ENCODE data around the gene BMP8A. TPM values are rescaled to one million over a fixed set of nuclear protein-coding genes. Genes with fewer than 3 reads are reported as not detected.

BMP8A gene
- polyA plus RNA-seq, 3 donors: not detected

- Histone ChIP-seq H3K4me2 (replicated peaks; ENCODE audit: extremely low read depth, low read length, poor library complexity, severe bottlenecking) (no peak overlapping the region), H3K27me3 (ENCODE audit: control insufficient read depth in 2 of 2, insufficient read depth in 2 of 2, low read length in 2 of 2) (no peaks in the 10 kb centered on the region), H3K27ac (ENCODE audit: low read depth in 1 of 2, low read length in 2 of 2) (no peak overlapping the region), H3K79me2 (ENCODE audit: insufficient read depth, low read length) (no peaks in the 10 kb centered on the region), H3K9me3 (replicated peaks in 1 of 2; ENCODE audit: control insufficient read depth in 1 of 2, insufficient read depth in 1 of 2, low read length in 2 of 2) (no peaks in the 10 kb centered on the region), H3K4me1 (ENCODE audit: control insufficient read depth in 1 of 2, insufficient read depth in 2 of 2, low read length in 2 of 2) (no peaks in the 10 kb centered on the region), H3K9ac (ENCODE audit: insufficient read depth, low read length, poor library complexity, severe bottlenecking) (no peak overlapping the region), H3K4me3 (replicated peaks in 1 of 3; ENCODE audit: low read depth in 2 of 3, low read length in 3 of 3) (no peak overlapping the region), H4K20me1 (ENCODE audit: insufficient read depth, low read length) (peaks cover 31% of the 10 kb centered on the region), H2AFZ (ENCODE audit: insufficient read depth, low read depth, low read length, poor library complexity, severe bottlenecking) (no peak overlapping the region), H3K36me3 (replicated peaks in 1 of 2; ENCODE audit: control insufficient read depth in 1 of 2, insufficient read depth in 2 of 2, low read length in 2 of 2) (peaks cover 91 to 100% of the 10 kb centered on the region in 2 donors)
- no peaks in the 10 kb centered on the region for H3K27me3 Mint-ChIP-seq (ENCODE audit: low read depth in 3 of 3)
- WGBS (ENCODE audit: insufficient coverage): 100% methylated on average over 5 of the region's 7 CpGs
- H3K27ac Mint-ChIP-seq: peak overlapping the region in 2 of 7 donors; percentile 10 to 63
- H3K36me3 Mint-ChIP-seq: peaks cover 94 to 100% of the 10 kb centered on the region in 2 donors
- no peaks in the 10 kb centered on the region for H3K9me3 Mint-ChIP-seq
- no peak overlapping the region for H3K4me3 Mint-ChIP-seq
- DNase-seq: no peak
- TF ChIP-seq, protein P1, sequence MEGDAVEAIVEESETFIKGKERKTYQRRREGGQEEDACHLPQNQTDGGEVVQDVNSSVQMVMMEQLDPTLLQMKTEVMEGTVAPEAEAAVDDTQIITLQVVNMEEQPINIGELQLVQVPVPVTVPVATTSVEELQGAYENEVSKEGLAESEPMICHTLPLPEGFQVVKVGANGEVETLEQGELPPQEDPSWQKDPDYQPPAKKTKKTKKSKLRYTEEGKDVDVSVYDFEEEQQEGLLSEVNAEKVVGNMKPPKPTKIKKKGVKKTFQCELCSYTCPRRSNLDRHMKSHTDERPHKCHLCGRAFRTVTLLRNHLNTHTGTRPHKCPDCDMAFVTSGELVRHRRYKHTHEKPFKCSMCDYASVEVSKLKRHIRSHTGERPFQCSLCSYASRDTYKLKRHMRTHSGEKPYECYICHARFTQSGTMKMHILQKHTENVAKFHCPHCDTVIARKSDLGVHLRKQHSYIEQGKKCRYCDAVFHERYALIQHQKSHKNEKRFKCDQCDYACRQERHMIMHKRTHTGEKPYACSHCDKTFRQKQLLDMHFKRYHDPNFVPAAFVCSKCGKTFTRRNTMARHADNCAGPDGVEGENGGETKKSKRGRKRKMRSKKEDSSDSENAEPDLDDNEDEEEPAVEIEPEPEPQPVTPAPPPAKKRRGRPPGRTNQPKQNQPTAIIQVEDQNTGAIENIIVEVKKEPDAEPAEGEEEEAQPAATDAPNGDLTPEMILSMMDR (IDR thresholded peaks at IDR 0.05): no peak
- no peaks in the 10 kb centered on the region for H3K4me1 Mint-ChIP-seq
- intact Hi-C loops (cut with micrococcal nuclease): no loop called here
Observed at GRCh38 chr1:39564340-39564739, 72.9 kb downstream of the BMP8A start.

GRCh38 chr1:39564941-39565340 lies 73.5 kb downstream of the BMP8A start:
- intact Hi-C loops (cut with micrococcal nuclease): no loop called here
- WGBS (ENCODE audit: insufficient coverage): 81% methylated on average over 4 of the region's 6 CpGs
- Histone ChIP-seq H3K4me3 (replicated peaks in 1 of 3; ENCODE audit: low read depth in 2 of 3, low read length in 3 of 3) (no peak overlapping the region), H2AFZ (ENCODE audit: insufficient read depth, low read depth, low read length, poor library complexity, severe bottlenecking) (no peak overlapping the region), H3K27ac (ENCODE audit: low read depth in 1 of 2, low read length in 2 of 2) (no peak overlapping the region), H3K4me1 (ENCODE audit: control insufficient read depth in 1 of 2, insufficient read depth in 2 of 2, low read length in 2 of 2) (no peaks in the 10 kb centered on the region), H4K20me1 (ENCODE audit: insufficient read depth, low read length) (peaks cover 37% of the 10 kb centered on the region), H3K9ac (ENCODE audit: insufficient read depth, low read length, poor library complexity, severe bottlenecking) (no peak overlapping the region), H3K27me3 (ENCODE audit: control insufficient read depth in 2 of 2, insufficient read depth in 2 of 2, low read length in 2 of 2) (no peaks in the 10 kb centered on the region), H3K79me2 (ENCODE audit: insufficient read depth, low read length) (no peaks in the 10 kb centered on the region), H3K4me2 (replicated peaks; ENCODE audit: extremely low read depth, low read length, poor library complexity, severe bottlenecking) (no peak overlapping the region), H3K36me3 (replicated peaks in 1 of 2; ENCODE audit: control insufficient read depth in 1 of 2, insufficient read depth in 2 of 2, low read length in 2 of 2) (peaks cover 96 to 100% of the 10 kb centered on the region in 2 donors), H3K9me3 (replicated peaks in 1 of 2; ENCODE audit: control insufficient read depth in 1 of 2, insufficient read depth in 1 of 2, low read length in 2 of 2) (no peaks in the 10 kb centered on the region)
- H3K4me3 Mint-ChIP-seq: no peak overlapping the region
- H3K4me1 Mint-ChIP-seq: no peaks in the 10 kb centered on the region
- TF ChIP-seq, protein P1 (IDR thresholded peaks at IDR 0.05): no peak
- no peaks in the 10 kb centered on the region for H3K27me3 Mint-ChIP-seq (ENCODE audit: low read depth in 3 of 3)
- peak overlapping the region in 3 of 7 donors; percentile 50 to 60 (median 52) for H3K27ac Mint-ChIP-seq
- H3K9me3 Mint-ChIP-seq: no peaks in the 10 kb centered on the region
- H3K36me3 Mint-ChIP-seq: peaks cover 99 to 100% of the 10 kb centered on the region in 2 donors
- DNase-seq: no peak

All from CD14-positive monocyte (primary cell).